Loucy (cell line): Measurements from ENCODE around the gene UBE2C.

Source experiments
- CTCF ChIP-seq: fragments of 200-600 bp; sonication (generic); conservative IDR thresholded peaks from 2 replicates; pipeline ENCODE4 v1.5.1; 2014; ENCODE audit warnings: mild to moderate bottlenecking, antibody characterized with exemption, low read length
- EZH2phosphoT487 ChIP-seq: fragments of 200-600 bp; IDR thresholded peaks from 2 replicates; pipeline ENCODE4 v1.6.1; 2018; ENCODE audit warnings: antibody characterized with exemption, mild to moderate bottlenecking, moderate library complexity, borderline replicate concordance

GRCh38 chr20:45775411-45775810, 37.0 kb upstream of the UBE2C start:
- no peak for TF ChIP-seq CTCF
- TF ChIP-seq EZH2phosphoT487: no peak
